NCI-H510A (cell line): ENCODE results near the gene HDAC11.
"Not testable (repeated sequence)": the region's sequence is repeated elsewhere in the genome, so short reads cannot be mapped to it uniquely, and the experiment has no call there.

ENCODE experiments used
- DNase-seq: peaks from one replicate; lab custom pipeline; 2025; lab: John Stamatoyannopoulos, UW

HDAC11 gene, protein sequence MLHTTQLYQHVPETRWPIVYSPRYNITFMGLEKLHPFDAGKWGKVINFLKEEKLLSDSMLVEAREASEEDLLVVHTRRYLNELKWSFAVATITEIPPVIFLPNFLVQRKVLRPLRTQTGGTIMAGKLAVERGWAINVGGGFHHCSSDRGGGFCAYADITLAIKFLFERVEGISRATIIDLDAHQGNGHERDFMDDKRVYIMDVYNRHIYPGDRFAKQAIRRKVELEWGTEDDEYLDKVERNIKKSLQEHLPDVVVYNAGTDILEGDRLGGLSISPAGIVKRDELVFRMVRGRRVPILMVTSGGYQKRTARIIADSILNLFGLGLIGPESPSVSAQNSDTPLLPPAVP

DNA sequence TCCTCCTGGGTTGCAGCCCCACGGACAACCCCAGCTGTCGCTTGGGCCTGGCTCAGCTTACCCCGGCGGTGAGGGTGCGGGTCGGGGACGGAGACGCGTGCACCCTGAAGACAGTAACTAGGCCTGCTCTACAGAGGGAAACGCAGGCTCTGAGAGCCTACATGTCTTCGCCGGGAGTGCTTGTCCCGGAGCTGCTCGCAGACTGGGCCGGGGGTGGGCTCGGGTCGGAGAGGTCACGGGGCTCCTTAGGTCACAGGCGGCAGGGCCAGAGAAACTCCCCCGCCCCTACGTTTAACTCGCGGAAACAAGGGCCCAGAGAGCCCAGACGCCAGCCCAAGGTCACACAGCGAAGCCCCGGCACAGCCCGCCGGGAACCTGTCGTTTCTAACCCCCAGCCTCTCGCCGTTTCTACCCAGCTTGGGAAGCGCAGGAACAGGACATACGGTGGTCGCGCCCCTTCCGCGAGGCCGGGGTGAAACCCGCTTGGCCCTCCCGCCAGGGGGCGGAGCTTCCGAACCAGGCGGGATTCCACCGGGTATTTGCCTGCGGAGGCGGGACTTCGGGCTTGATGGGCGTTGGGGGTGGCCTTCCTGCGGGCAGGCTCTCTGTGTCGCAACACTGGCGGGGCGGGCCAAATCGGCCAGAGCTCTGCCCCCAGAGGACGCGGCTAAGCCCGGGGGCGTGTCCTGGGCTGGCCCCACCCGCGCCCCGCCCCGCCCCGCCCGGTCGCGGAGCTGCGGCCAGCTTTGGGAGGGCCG lies at the start of gene HDAC11:
Gene HDAC11 (plus strand): TSS at position 725 of the 758 bp plus-strand sequence. CDS start 42 bp downstream, outside the sequence.
- peak; percentile 92 for DNase-seq

DNA sequence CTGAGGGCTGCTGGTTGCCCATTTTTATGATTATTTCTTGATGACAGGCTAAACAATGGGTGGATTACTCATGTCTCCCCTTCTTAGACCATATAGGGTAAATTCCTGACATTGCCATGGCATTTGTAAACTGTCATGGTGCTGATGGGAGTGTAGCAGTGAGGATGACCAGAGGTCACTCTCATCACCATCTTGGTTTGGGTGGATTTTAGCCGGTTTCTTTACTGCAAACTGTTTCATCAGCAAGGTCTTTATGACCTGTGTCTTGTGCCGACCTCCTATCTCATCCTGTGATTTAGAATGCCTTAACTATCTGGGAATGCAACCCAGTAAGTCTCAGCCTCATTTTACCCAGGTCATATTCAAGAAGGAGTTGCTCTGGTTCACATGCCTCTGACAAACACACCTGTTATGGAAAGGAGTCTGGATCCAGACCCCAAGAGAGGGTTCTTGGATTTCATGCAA lies 49.7 kb upstream of the HDAC11 start:
- DNase-seq: not testable (repeated sequence)

DNA sequence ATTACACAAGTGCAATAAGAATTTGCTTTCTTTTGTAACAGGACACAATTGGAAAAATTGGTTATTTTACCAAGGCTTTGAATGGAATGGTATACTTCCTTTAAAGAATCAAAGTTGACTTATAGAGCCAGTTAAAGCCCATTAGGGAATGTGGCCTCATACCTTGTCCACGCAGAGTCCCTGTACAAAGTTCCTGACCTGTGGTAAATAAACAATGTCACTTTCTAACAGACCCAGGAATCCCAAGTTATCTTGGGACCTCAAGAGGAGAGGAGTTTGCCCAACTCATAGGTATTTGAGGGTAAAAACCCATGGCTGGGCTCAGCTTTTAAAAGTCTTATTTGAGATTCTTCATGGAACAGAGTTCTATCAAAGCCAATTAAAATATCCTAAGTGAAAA lies 48.0 kb upstream of the HDAC11 start:
- DNase-seq: no peak

DNA sequence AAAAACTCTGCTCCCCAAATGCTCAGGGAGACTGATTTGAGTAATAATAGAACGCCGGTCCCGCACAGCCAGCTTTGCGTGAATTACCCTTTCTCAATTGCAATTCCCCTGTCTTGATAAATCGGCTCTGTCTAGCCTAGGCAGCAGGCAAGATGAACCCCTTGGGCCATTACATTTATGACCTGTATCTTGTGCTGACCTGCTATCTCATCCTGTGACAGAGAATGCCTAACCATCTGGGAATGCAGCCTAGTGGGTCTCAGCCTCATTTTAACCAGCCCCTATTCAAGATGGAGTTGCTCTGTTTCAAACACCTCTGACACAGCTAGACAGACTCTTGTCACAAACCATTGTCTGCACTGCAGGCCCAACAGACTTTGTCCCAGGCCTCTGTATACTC lies 46.2 kb upstream of the HDAC11 start:
- DNase-seq: no peak

DNA sequence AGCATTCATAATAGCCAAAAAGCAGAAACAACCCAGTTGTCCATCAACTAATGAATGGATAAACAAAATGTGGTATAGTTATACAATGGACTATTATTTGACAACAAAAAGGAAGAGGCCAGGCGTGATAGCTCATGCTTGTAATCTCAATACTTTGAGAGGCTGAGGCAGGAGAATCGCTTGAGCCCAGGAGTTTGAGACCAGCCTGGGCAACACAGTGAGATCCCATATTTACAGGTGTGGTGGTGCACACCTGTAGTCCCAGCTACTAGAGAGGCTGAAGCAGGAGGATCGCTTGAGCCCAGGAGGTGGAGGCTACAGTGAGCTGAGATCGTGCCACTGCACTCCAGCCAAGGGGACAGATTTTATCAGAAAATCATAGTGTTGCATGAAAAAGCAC lies 43.9 kb upstream of the HDAC11 start:
- not testable (repeated sequence) for DNase-seq

DNA sequence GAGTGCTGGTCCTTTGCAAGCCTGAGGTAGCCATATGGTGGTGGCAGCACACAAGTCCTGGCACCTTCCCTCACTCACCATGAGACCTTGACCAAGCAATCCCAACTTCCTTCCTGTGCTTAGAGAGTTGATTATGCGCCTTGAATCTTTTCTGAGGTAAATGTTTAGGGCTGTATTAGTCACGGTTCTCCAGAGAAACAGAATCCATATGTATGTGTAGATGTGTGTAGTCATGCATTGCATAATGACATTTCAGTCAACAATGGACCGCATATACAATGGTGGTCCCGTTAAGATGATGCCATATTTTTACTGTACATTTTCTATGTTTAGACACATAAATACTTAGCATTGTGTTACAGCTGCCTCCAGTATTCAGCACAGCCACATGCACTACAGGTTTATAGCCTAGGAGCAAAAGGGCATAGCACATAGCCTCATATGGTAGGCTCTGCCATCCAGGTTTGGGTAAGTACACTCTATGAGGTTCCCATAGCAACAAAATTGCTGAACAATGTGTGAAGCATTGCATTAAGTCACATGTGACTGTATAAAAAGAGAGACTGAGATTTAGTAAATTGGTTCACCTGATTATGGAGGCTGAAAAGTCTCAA lies 39.8 kb upstream of the HDAC11 start:
- DNase-seq: no peak

DNA sequence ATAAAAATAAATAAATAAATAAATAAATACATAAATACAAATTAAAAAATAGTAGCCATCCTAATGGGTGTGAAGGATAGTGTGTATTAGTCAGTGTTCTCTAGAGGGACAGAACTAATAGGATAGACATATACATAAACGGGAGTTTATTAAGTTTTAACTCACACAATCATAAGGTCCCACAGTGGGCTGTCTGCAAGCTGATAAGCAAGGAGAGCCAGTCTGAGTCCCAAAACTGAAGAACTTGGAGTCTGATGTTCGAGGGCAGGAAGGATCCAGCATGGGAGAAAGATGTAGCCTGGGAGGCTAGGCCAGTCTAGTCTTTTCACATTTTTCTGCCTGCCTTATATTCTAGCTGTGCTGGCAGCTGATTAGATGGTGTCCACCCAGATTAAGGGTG lies 37.2 kb upstream of the HDAC11 start:
- not testable (repeated sequence) for DNase-seq

DNA sequence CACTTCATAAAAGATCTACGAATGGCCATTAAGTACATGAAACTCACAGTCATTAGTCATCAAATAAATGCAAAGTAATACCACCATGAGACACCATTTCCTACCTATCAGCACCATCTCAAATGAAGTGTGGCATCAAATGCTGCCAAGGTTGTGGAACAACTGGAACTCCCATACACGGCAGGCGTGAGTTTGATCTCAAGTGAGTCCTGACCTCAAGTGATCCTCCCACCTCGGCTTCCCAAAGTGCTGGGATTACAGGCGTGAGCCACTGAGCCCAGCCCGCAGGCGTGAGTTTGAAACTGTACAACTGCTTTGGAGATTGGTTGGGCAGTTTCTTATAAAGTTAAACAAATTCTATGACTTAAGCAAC lies 28.8 kb upstream of the HDAC11 start:
- peak; percentile 45 for DNase-seq

DNA sequence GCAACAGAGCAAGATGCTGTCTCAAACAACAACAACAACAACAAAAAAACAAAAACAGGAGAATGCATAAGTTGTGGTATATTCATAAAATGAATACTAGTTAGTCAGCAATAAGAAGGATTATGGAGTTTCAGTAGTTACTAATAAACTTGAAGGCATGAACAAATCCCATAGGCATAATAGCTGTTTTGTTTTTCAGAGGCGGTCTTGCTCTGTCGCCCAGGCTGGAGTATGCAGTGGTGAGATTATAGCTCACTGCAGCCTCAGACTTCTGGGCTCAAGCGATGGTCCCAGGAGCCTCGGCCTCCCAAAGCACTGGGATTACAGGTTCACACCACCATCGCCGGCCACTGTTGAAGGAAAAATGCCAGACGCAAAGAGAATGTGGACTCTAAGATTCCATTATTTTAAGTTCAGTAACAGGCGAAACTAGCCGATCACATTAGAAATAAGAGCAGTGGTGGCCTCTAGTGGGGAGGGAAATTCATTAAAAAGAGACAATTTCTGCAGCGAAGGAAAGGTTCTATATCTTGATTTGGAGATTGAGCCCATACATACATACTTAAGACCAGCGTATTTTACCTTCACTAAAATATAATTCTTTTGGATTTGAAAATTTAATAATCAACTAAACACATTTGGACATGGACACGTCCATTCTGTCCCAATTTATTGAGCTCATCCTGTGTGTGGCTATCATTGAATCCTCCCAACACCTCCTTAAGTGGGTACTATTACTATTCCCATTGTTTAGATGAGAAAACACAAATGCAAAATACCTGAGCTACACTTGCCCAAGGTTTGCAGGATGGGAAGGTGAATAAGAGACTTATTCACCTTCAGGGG lies 27.4 kb upstream of the HDAC11 start:
- DNase-seq: peak; percentile 26

DNA sequence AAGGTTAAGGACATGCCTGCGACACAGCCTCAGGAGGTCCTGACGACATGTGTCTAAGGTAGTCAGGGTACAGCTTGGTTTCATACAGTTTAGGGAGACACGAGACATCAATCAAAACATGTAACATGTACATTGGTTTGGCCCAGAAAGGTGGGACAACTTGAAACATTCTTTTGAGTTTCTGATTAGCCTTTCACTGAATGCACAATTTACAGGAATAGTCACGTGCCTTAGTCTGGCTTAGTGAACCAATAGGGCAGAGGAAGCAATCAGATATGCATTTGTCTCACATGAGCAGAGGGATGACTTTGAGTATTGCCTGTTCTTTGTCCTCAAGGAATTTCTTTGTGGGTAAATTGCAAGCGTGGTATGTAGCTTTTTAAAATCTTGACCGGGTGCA lies 24.5 kb upstream of the HDAC11 start:
- no peak for DNase-seq

DNA sequence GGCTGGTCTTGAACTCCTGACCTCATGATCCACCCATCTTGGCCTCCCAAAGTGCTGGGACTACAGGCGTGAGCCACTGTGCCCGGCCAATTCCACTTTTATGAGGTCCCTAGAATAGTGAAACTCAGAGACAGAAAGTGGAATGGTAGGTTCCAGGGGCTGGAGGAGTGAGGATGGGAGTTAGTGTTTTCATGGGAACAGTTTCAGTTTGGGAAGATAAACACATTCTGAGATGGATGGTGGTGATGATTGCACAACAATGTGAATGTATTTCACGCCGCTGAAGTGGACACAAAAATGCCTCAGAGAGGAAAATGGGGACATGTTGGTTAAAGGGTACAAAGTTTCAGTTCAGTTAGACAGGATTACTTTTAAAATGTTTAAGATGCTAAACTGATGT lies 22.5 kb upstream of the HDAC11 start:
- no peak for DNase-seq

DNA sequence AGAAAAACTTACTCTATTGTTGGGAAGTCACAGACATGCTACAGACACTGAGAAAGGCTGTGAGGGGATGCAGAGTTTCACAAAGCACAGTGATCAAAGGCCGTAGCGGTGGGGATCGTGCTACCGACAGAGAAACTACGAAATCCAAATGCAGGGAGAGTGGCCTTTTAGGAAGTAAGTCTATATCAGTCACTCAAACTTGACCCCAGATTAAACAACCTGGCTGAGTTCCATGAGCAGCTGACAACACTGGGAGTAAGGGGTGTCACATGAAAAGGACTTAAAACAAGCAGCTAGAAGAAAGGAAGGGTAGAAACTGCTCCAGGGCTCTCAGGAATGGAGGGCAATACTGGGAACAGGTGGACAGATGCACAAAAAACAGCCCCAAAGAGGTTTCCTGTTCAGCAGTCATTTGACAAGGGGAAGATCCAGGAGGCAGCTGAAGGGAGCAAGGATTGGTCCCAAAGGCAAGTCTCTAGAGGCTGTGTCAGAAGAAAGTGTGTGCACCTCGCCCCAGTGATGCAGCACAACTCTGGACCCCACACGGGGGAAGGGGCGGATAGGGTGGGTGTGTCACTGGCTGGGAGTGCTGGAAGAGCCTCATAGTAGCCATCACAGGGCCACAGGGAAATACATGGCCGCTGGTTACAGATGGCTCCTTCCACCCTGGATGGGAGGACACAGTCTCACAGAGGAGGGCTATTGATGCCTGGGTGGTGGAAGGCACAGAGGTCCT lies 20.3 kb upstream of the HDAC11 start:
- no peak for DNase-seq

DNA sequence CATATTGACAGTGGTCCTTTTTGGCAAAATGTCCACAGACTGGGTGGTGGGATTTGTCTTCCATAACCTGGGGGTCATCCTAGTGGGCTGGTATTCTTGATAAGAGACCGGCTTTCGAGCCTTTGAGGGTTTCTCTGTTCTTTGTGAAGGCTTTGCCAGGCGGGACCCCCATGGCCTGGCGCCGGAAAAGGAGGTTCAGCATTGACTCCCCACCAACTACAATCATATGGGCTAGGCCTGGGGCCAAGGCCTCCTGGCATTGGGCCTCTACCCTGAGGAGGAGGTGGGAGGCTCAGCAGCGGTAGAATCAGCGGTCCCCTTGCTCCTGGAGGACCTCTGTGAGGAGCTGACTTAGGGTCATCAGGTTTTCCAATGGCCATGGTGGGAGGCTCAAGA lies 19.8 kb upstream of the HDAC11 start:
- DNase-seq: no peak

DNA sequence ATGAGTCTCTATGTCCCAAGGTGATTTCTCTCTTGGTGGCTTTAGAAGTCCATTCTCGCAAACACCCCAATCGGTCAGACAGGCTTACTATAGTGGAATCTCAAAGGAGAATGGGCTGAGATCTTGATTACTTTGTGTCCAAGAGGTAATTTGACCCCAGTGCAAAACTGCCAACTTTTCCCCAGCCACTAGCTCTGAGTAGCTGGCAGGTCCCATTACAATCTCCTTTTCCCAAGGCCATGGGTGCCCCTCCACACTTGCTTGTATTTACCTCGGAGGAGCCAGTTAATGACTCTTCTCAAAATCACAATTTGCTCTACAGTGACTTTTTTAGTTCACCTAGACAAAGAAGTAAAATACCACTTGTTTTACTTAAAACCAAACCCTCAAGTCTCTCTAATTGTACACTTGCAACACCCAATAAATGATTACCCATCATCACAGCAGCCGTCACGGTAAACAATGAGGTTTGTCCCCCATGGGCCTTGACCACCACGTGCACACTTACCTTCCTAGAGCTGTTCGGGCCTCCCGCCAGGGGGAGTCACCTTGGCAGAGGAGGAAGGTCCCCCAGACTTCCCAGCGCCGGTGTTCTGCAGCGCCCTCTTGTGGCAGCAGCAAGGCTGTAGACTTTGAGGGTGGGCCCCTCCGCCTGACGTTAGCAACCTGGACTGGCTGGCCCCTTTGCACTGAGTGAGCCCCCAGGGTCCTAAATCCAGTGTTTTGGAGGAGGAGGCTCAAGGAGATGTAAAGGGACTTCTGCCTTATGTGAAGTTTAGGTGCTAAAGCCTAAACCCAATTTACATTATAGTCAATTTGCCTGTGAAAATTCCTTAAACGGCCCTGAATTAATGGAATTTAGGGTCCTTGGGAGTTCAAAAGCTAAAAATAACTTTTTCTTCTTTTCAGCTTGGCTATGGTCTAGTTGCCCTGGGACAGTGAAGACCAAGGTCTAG lies 18.7 kb upstream of the HDAC11 start:
- peak; percentile 70 for DNase-seq

DNA sequence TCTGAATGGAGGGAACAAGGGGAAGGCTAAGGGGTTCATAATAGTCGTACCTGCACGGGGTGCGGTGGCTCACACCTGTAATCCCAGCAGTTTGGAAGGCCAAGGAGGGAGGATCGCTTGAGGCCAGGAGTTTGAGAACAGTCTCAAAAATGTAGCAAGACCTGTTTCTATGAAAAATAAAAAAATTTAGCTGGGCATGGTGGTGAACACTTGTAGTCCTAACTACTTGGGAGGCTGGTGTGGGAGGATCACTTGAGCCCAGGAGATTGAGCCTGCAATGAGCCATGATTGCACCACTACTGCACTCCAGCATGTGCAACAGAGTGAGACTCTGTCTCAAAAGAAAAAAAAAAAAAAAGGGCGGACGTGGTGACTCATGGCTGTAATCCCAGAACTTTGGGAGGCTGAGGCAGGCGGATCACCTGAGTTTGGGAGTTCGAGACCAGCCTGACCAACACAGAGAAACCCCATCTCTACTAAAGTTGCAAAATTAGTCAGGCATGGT lies 17.9 kb upstream of the HDAC11 start:
- DNase-seq: no peak

DNA sequence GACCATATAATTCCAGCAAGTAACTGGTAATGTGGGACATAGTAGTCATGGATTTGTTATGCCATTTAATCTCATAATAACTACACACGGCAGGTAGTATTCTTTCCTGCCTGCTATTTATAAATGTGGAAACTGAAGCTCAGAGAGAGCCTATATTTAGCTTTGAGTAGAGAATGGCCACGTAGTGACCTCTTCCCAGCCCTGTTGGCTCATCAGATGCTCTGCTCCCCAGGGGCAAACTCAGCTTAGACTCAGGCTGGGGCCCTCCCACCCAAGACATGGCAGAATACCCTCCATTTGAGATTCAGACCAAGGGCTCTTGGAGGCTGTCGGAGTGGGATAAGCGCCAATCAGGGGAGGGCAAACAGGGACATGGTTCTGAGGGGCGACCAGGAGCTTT lies 17.3 kb upstream of the HDAC11 start:
- DNase-seq: no peak

DNA sequence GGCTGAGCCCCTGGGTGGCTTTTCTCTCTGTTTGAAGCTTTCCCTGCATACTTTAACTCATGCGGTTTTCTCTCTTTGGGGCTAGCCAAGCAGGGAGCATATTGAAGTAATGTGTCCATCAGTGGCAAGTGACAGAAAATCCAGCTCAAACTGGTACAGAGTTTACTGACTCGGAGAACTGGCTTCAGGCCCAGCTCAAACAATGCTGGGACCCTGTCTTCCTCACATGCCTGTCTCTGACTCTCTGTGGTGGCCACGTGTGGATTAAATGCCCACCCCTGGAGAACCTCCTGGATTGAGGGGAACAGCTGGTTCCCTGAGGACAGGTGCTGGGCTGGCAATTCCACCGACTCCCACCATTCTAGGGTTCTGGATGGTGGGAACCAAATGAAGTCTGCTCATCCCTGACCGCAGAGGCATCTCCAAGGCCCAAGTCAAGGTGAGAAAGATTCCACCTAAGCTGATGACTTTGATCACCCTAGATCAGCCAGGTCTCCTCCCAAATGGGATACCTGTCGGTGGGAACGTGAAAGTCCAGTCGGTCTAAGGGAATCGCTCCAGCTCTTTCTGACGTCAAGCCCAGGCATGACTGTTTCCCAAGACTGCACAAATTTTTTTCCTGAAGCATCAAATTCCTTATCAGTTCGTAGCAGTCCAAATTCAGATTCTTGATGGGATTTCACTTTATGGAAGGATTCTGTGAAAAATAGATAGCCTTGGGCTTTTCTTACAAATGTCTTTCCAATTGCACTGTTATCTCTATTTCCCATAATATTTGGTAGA lies 16.3 kb upstream of the HDAC11 start:
- no peak for DNase-seq

DNA sequence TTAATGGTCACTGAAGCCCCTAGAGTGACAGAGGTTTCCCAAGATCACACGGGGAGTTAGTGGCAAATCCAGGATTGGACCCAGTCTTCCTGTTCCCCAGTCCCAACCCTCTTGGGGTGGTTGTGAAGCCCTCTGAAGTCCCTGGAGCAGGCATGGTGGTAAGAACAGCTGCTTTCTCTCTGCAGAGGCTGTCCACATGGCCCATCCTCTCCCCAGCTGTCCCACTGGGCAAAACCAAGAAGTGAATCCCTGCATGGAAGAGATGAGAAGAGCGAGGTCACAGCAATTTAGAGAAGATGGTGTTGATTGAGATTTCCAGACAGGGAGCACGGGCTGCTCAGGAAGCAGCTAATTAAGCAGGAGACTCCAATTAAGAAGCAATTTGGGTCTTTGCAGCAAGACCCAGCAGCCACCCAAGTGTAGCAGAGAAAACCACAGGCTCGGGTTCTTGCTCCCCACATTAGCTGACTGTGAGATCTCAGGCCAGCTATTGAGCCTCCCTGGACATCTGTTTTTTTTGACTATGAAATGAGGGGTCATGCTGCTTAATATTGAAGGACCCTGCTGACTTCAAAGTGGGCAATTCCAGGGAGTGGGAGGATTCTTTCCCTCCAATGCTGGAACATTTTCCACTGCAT lies 14.8 kb upstream of the HDAC11 start:
- DNase-seq: no peak

DNA sequence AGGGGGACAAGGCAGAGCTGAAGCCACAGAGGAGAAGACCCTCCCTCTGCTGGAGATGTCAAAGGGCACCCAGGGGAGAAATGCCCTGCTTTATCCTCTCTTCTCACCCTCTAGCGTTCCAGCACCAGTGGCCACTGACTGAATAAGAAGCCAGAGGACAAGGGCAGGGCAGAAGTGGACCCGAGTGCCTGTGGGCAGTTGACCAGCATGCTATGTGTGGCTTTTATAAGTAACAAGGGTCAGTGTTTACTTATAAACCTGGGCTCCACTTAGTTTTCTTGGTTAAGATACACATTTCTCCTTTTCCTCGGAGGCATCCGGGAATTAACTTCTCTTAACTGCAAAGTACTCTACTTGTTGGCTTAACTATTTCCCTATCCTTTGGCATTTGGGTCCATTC lies 13.3 kb upstream of the HDAC11 start:
- no peak for DNase-seq
